Stomach (tissue), 9 donors: ENCODE measurements around the gene MRM3. TPM values are rescaled to one million over a fixed set of nuclear protein-coding genes. Genes with fewer than 3 reads are reported as not detected.
"Not testable (repeated sequence)": the region's sequence is repeated elsewhere in the genome, so short reads cannot be mapped to it uniquely, and the experiment has no call there.

Source experiments
- DNase-seq, 2 donors: peaks; one replicate each; pipeline versions ENCODE4 v3.0.0 to v3.0.0-alpha.2; 2013 to 2019
- H3K27ac ChIP-seq, 5 donors: fragments of 200-600 bp in 4 of 5; sonication (generic) in 4 of 5; one replicate each; pipeline ENCODE4 v1.5.1; 2013 to 2019; ENCODE audit warnings: mild to moderate bottlenecking in 1 of 5, moderate library complexity in 1 of 5
- H3K27me3 ChIP-seq, 3 donors: fragments of 200-600 bp; sonication (generic); one replicate each; pipeline ENCODE4 v1.5.1; 2017 to 2019; ENCODE audit warnings: mixed run types in 1 of 3
- H3K36me3 ChIP-seq, 4 donors: fragments of 200-600 bp; sonication (generic); 1 replicate in 3 of 4; 2 replicates in 1 of 4; pipeline ENCODE4 v1.5.1; 2016 to 2019
- H3K4me1 ChIP-seq, 4 donors: fragments of 200-600 bp; sonication (generic); one replicate each; pipeline ENCODE4 v1.5.1; 2016 to 2019
- H3K4me3 ChIP-seq, 4 donors: fragments of 200-600 bp; sonication (generic) in 3 of 4; one replicate each; pipeline ENCODE4 v1.5.1; 2016 to 2019; ENCODE audit warnings: mild to moderate bottlenecking in 1 of 4
- H3K9me3 ChIP-seq, 4 donors: fragments of 200-600 bp; sonication (generic); one replicate each; pipeline ENCODE4 v1.5.1; 2016 to 2019
- CTCF ChIP-seq, 7 experiments: fragments of 450-650 bp in 4 of 7; fragments of 200-600 bp in 3 of 7; sonication (generic) in 3 of 7; IDR thresholded peaks; one replicate each; pipeline ENCODE4 v1.5.1; 2016 to 2019; ENCODE audit warnings: antibody characterized with exemption in 7 of 7, control low read depth in 2 of 7, mild to moderate bottlenecking in 1 of 7
- EP300 ChIP-seq: sonication (generic); formaldehyde crosslinking; IDR thresholded peaks from one replicate; pipeline ENCODE4 v1.6.1; 2017; ENCODE audit warnings: antibody characterized with exemption
- POLR2A ChIP-seq, 4 donors: fragments of 450-650 bp; IDR thresholded peaks; one replicate each; pipeline ENCODE4 v1.6.1; 2016; ENCODE audit warnings: antibody characterized with exemption in 4 of 4, control low read depth in 2 of 4, mild to moderate bottlenecking in 1 of 4, moderate library complexity in 1 of 4
- POLR2AphosphoS5 ChIP-seq, 3 donors: sonication (generic); formaldehyde crosslinking; IDR thresholded peaks; one replicate each; pipeline ENCODE4 v1.6.1; 2016; ENCODE audit warnings: antibody characterized with exemption in 3 of 3
- WGBS, 5 donors: extraction: QIAGEN DNeasy Blood & Tissue Kit in 3 of 5; methylation state at CpG; one replicate each; pipeline versions ENCODE4 v1.1.5 to v1.1.7; 2013 to 2018; 5-methylcytosine and 5-hydroxymethylcytosine counted together
- intact Hi-C: fragments of 100-400 bp; cut with DNase I; formaldehyde crosslinking; loops from one replicate; pipeline ENCODE4 v1.15.1; 2023; ENCODE audit warnings: low total_unique reads
- polyA plus RNA-seq, 3 donors: library from polyadenylated mRNA; stranded (reverse); fragments of 200-250 nt; gene quantifications; one replicate each; pipeline ENCODE4 v1.2.3, GENCODE V29; 2013
- total RNA-seq, 5 donors: library from RNA; depleted of rRNA; stranded (reverse); fragments of >200 nt; gene quantifications; one replicate each; pipeline versions ENCODE4 v1.1.0 to v1.2.3, GENCODE V29; 2014 to 2016
- donor health status: healthy with polysubstance abuse.
- donor health status: Bipolar disorder and iron deficiency.
- donor health status: healthy.

Gene MRM3
- total and polyA plus RNA-seq, 8 donors = 11.2 to 69.2 (median 17.0) TPM

- no peaks in the 10 kb centered on the region for H3K9me3 ChIP-seq
- intact Hi-C loops = no loop called here
- peaks cover 65 to 86% (median 84%) of the 10 kb centered on the region in 4 donors for H3K36me3 ChIP-seq
- H3K27ac ChIP-seq = no peak overlapping the region
- H3K4me3 ChIP-seq = no peak overlapping the region
- WGBS, 5 donors = 73 to 91% (median 81%) methylated on average over 8 to 9 of the region's 9 CpGs
- H3K4me1 ChIP-seq = peaks cover 0 to 4% (median under 1%) of the 10 kb centered on the region in 4 donors
- no peak for TF ChIP-seq EP300
- TF ChIP-seq POLR2A (IDR thresholded peaks at IDR 0.05) = no peak
- H3K27me3 ChIP-seq = no peaks in the 10 kb centered on the region
- no peak for DNase-seq
Measured at GRCh38 chr17:744937-745336, 37.2 kb upstream of the MRM3 start.

- Histone ChIP-seq H3K36me3 (peaks cover 65 to 81% (median 79%) of the 10 kb centered on the region in 4 donors), H3K4me3 (no peak overlapping the region), H3K27me3 (no peaks in the 10 kb centered on the region), H3K9me3 (no peaks in the 10 kb centered on the region), H3K27ac (no peak overlapping the region), H3K4me1 (peaks cover 4 to 9% (median 5%) of the 10 kb centered on the region in 4 donors)
- no peak for DNase-seq
- TF ChIP-seq CTCF (IDR thresholded peaks at IDR 0.05) (no peak), POLR2A (IDR thresholded peaks at IDR 0.05) (no peak), POLR2AphosphoS5 (IDR thresholded peaks at IDR 0.05) (no peak), EP300 (no peak)
- intact Hi-C loops = no loop called here
- WGBS, 5 donors = 85 to 97% (median 93%) methylated on average over 6 to 11 of the region's 11 CpGs
Measured at GRCh38 chr17:745406-745805, 36.7 kb upstream of the MRM3 start.

- no peak for TF ChIP-seq CTCF (IDR thresholded peaks at IDR 0.05)
- TF ChIP-seq EP300 = no peak
- no peak for TF ChIP-seq POLR2A (IDR thresholded peaks at IDR 0.05)
- no peak for TF ChIP-seq POLR2AphosphoS5 (IDR thresholded peaks at IDR 0.05)
- no peak for DNase-seq
- no peaks in the 10 kb centered on the region for H3K9me3 ChIP-seq
- peaks cover 11 to 17% (median 13%) of the 10 kb centered on the region in 4 donors for H3K4me1 ChIP-seq
- H3K27me3 ChIP-seq = no peaks in the 10 kb centered on the region
- no peak overlapping the region for H3K27ac ChIP-seq
- intact Hi-C loops = no loop called here
- WGBS, 5 donors = 72 to 88% (median 83%) methylated on average over 6 to 9 of the region's 9 CpGs
- peaks cover 59 to 73% (median 71%) of the 10 kb centered on the region in 4 donors for H3K36me3 ChIP-seq
- H3K4me3 ChIP-seq = no peak overlapping the region
Measured at GRCh38 chr17:746181-746580, 36.0 kb upstream of the MRM3 start.

- H3K4me1 ChIP-seq = peaks cover 17 to 21% (median 19%) of the 10 kb centered on the region in 4 donors
- intact Hi-C loops = no loop called here
- no peaks in the 10 kb centered on the region for H3K9me3 ChIP-seq
- WGBS, 5 donors = 91 to 94% (median 92%) methylated on average over 36 to 38 of the region's 38 CpGs
- H3K27ac ChIP-seq = no peak overlapping the region
- no peaks in the 10 kb centered on the region for H3K27me3 ChIP-seq
- no peak for TF ChIP-seq POLR2A (IDR thresholded peaks at IDR 0.05)
- TF ChIP-seq EP300 = no peak
- TF ChIP-seq CTCF (IDR thresholded peaks at IDR 0.05) = no peak
- no peak for TF ChIP-seq POLR2AphosphoS5 (IDR thresholded peaks at IDR 0.05)
- H3K36me3 ChIP-seq = peaks cover 51 to 65% (median 63%) of the 10 kb centered on the region in 4 donors
- DNase-seq = no peak
- no peak overlapping the region for H3K4me3 ChIP-seq
Measured at GRCh38 chr17:746783-747629, 35.1 kb upstream of the MRM3 start.

DNA sequence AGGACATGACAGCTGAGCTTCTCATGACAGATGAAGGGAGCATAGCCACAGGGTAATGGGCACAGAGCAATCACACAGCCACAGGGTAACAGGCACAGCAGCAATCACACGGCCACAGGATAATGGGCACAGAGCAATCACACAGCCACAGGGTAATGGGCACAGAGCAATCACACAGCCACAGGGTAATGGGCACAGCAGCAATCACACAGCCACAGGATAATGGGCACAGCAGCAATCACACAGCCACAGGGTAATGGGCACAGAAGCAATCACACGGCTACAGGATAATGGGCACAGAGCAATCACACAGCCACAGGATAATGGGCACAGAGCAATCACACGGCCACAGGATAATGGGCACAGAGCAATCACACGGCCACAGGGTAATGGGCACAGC, 33.5 kb upstream of the MRM3 start:
- H3K27ac ChIP-seq, H3K27me3 ChIP-seq, H3K4me3 ChIP-seq, DNase-seq, H3K9me3 ChIP-seq, intact Hi-C loops: not testable (repeated sequence)
- 77 to 100% (median 97%) methylated on average over 4 of the region's 4 CpGs for WGBS, 5 donors
- peaks cover 17 to 28% (median 25%) of the 10 kb centered on the region in 4 donors for H3K4me1 ChIP-seq
- H3K36me3 ChIP-seq = peaks cover 45 to 49% (median 47%) of the 10 kb centered on the region in 4 donors

GRCh38 chr17:749359-749758, 32.8 kb upstream of the MRM3 start:
- H3K4me3 ChIP-seq, H3K9me3 ChIP-seq, intact Hi-C loops, H3K27ac ChIP-seq, DNase-seq, H3K27me3 ChIP-seq: not testable (repeated sequence)
- Histone ChIP-seq H3K4me1 (peaks cover 17 to 28% (median 25%) of the 10 kb centered on the region in 4 donors), H3K36me3 (peaks cover 38 to 41% (median 40%) of the 10 kb centered on the region in 4 donors)
- 78 to 85% (median 83%) methylated on average over 6 to 7 of the region's 7 CpGs for WGBS, 5 donors
